Large intestine (tissue), 3 donors: ENCODE data around the gene CGA. TPM values are rescaled to one million over a fixed set of nuclear protein-coding genes. Genes with fewer than 3 reads are reported as not detected.

ENCODE experiments used
- DNase-seq, 2 donors: peaks; one replicate each; pipeline versions ENCODE4 v3.0.0 to v3.0.0-alpha.2; 2013
- H3K27ac ChIP-seq: one replicate; pipeline ENCODE4 v1.5.1; 2013; ENCODE audit warnings: low read length
- H3K27me3 ChIP-seq: 2 replicates; pipeline ENCODE4 v1.6.1; 2013; ENCODE audit warnings: low read length; ENCODE audit not compliant: control insufficient read depth, insufficient read depth
- H3K36me3 ChIP-seq: 2 replicates; pipeline ENCODE4 v1.6.1; 2013; ENCODE audit warnings: low read length; ENCODE audit not compliant: control insufficient read depth, insufficient read depth
- H3K4me1 ChIP-seq: one replicate; pipeline ENCODE4 v1.6.1; 2013; ENCODE audit warnings: low read length; ENCODE audit not compliant: control insufficient read depth, insufficient read depth
- H3K4me3 ChIP-seq: one replicate; pipeline ENCODE4 v1.5.1; 2013; ENCODE audit warnings: low read length
- H3K9me3 ChIP-seq: one replicate; pipeline ENCODE4 v1.6.1; 2013; ENCODE audit warnings: mild to moderate bottlenecking, low read depth, low read length, moderate library complexity; ENCODE audit not compliant: control insufficient read depth
- WGBS: methylation state at CpG from one replicate; pipeline ENCODE4 v1.1.5; 2013; ENCODE audit warnings: low lambda C conversion rate; ENCODE audit not compliant: insufficient coverage; 5-methylcytosine and 5-hydroxymethylcytosine counted together
- polyA plus RNA-seq: library from polyadenylated mRNA; unstranded; fragments of 120-200 nt; gene quantifications from one replicate; pipeline ENCODE4 v1.2.1, GENCODE V29; 2013

CGA gene
- polyA plus RNA-seq, 1 donor: 0.04 TPM

DNA sequence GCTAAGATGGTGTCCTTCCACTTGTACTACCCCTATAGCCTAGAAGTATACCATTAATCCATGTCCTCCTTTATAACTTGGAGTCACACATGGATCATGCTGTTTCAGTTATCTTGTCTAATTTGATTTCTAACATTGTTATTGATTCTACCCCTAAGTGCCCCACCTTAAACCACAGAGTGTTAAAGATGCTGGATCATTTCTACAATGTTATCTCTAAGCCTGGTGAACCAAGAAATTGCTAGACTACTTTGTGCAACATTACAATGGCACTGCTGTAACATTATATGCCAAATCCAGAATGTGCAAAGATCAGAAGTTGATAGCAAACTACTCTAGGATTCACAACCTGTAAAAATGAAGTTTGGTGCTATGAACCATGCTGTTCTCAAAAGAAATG, 1.7 kb downstream of the CGA start:
- H3K4me1 ChIP-seq: no peaks in the 10 kb centered on the region
- no peak overlapping the region for H3K4me3 ChIP-seq
- no peaks in the 10 kb centered on the region for H3K27me3 ChIP-seq
- no peak overlapping the region for H3K27ac ChIP-seq
- DNase-seq: no peak
- H3K9me3 ChIP-seq: no peaks in the 10 kb centered on the region
- no peaks in the 10 kb centered on the region for H3K36me3 ChIP-seq

DNA sequence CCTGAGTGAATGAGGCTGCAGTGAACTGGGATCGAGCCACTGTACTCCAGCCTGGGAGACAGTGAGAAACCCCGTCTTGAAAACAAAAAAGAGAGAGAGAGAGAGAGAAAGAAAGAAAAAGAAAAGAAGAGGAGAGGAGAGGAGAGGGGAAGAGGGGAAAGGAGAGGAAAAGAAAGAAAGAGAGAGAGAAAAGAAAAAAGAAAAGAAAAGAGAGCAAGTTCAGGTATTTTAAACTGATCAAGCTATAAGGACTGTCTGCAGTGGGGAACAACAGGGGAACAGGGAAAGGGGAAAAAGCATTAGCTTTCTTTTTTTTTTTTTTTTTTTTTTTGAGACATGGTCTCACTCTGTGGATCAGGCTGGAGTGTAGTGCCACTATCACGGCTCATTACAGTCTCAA, 2.5 kb downstream of the CGA start:
- DNase-seq: no peak
- no peaks in the 10 kb centered on the region for H3K4me1 ChIP-seq
- 43% methylated on average over 2 of the region's 3 CpGs for WGBS

DNA sequence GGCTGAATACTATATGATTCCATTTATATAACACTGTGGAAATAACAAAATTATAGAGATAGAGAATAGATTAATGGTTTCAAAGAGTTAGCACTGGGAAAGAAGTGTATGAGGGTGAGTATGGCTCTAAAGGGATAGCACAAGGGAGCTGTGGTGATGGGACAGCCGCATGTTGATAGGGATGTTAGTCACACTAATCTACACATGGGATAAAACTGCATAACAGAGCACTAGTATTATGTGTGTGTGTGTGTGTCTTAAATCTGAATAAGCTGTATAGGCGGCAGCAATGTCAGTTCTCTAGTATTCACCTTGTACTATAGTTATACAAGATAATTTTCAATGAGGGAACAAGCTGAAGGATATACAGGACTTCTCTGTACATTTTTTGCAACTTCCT, 5.8 kb downstream of the CGA start:
- H3K27me3 ChIP-seq: no peaks in the 10 kb centered on the region
- H3K36me3 ChIP-seq: no peaks in the 10 kb centered on the region
- no peak for DNase-seq
- H3K27ac ChIP-seq: no peak overlapping the region
- no peaks in the 10 kb centered on the region for H3K4me1 ChIP-seq
- no peak overlapping the region for H3K4me3 ChIP-seq
- WGBS: 83% methylated on average over 1 of the region's 2 CpGs
- peaks cover 7% of the 10 kb centered on the region for H3K9me3 ChIP-seq

More for the DNA sequence above, 2.5 kb downstream of the CGA start:
- Histone ChIP-seq H3K27me3 (no peaks in the 10 kb centered on the region), H3K27ac (no peak overlapping the region), H3K9me3 (no peaks in the 10 kb centered on the region), H3K36me3 (no peaks in the 10 kb centered on the region), H3K4me3 (no peak overlapping the region)

DNA sequence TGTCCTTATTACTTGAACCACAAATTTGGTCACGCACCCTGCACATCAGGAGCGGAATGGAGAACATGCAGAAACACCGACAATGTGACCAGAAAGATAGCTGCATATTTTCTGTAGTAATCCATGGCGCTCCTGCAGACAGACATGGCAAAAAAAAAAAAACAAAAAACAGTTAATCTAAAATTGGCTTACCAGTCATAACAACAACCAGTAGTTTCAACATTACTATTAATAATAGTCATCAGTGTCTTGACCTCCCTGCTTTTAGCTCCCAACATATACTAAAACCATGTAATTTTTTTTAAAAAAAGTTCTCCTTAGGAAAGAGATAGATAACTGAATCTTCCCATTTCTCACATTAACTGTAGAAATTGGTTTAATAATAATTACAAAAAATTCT, 6.8 kb downstream of the CGA start:
- no peak overlapping the region for H3K4me3 ChIP-seq
- WGBS: 100% methylated on average over 2 of the region's 4 CpGs
- no peak for DNase-seq
- no peaks in the 10 kb centered on the region for H3K27me3 ChIP-seq
- no peak overlapping the region for H3K27ac ChIP-seq
- H3K9me3 ChIP-seq: peaks cover 7% of the 10 kb centered on the region
- no peaks in the 10 kb centered on the region for H3K36me3 ChIP-seq
- H3K4me1 ChIP-seq: no peaks in the 10 kb centered on the region

DNA sequence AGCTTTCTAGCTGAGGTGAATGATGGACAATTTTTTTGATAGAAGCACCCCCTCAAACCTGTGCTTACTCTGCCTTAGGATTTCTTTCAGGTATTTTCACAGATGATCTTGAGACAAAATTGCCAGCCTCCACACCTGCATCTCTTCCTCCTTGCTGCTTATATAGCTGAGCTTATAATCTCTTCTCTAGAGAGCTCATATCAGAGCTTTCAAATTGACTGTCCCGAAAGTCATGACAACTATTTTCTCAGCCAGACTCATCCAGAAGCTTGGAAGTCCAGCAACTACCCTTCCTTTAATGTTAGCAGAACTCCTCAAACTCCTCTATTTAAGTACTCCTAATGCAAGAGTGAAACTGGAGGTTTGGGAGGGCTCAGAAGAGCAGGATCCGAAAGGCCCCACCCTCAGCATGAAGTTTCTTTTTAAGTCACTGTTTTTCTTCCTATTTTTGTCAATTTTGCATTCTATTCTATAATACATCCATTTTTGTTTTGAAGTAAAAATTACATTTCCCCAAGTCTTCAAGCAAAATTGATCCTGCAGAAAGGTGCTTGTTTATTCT, 12.7 kb downstream of the CGA start:
- H3K27me3 ChIP-seq: no peaks in the 10 kb centered on the region
- no peak overlapping the region for H3K4me3 ChIP-seq
- H3K27ac ChIP-seq: no peak overlapping the region
- no peak for DNase-seq
- H3K4me1 ChIP-seq: no peaks in the 10 kb centered on the region
- no peaks in the 10 kb centered on the region for H3K36me3 ChIP-seq
- 100% methylated on average over 1 of the region's 2 CpGs for WGBS
- peaks cover 7% of the 10 kb centered on the region for H3K9me3 ChIP-seq

DNA sequence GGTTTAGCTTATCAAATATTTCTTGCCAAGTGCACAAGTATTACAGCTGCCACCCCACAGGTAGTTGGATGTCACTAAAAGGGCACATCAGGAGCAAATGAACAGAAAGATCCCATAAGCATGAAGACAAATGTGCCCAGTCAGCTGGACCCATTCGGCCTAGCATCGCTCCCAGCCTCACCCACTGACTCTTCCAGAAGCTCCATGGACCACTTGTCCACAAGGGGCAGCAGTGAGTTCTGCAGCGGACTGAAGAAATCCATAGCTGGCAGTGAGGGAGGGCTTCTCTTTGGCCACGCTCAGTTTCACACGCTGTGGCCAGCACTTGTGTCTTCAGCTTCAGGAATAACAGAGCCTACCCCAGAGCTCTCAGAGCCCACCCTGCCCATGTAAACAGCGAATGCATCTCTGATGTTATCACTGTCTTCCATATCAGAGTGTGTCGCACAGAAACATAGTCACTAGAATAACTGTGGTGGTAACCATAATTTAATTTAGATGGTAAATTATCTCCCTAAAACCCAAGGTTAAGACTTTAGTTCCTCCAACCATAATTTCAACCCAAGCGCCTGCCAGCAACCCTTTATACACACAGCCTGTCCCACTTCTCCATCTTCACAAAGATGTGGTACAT, 15.8 kb downstream of the CGA start:
- no peaks in the 10 kb centered on the region for H3K27me3 ChIP-seq
- no CpG with 5 or more reads among the region's 8 CpGs for whole genome bisulfite sequencing
- peaks cover 8% of the 10 kb centered on the region for H3K4me1 ChIP-seq
- H3K4me3 ChIP-seq: no peak overlapping the region
- H3K36me3 ChIP-seq: no peaks in the 10 kb centered on the region
- H3K27ac ChIP-seq: no peak overlapping the region
- H3K9me3 ChIP-seq: no peaks in the 10 kb centered on the region
- DNase-seq: peak; percentile 56 to 61

DNA sequence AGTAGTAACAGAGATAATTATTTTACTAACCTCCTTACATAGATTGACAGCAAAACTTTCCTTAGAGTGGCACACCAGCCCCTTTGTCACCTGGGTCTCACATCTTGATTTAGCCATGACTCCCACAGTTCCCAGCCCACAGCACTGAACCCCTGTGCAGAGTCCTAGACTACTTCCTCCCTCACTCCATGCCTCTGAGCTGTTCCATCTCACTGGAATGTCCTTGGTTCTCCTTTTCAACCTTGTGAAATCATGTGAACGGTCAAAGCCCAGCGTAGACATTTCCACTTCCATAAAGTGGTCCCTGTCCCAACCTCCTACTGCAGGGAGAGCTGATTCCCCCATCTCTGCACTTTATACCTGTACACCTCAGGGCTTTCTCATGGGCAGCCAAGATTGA, 19.7 kb downstream of the CGA start:
- Histone ChIP-seq H3K27ac (no peak overlapping the region), H3K36me3 (no peaks in the 10 kb centered on the region), H3K4me3 (no peak overlapping the region), H3K9me3 (no peaks in the 10 kb centered on the region), H3K27me3 (no peaks in the 10 kb centered on the region), H3K4me1 (peaks cover 19% of the 10 kb centered on the region)
- no peak for DNase-seq
- WGBS: 50% methylated on average over 2 of the region's 2 CpGs

DNA sequence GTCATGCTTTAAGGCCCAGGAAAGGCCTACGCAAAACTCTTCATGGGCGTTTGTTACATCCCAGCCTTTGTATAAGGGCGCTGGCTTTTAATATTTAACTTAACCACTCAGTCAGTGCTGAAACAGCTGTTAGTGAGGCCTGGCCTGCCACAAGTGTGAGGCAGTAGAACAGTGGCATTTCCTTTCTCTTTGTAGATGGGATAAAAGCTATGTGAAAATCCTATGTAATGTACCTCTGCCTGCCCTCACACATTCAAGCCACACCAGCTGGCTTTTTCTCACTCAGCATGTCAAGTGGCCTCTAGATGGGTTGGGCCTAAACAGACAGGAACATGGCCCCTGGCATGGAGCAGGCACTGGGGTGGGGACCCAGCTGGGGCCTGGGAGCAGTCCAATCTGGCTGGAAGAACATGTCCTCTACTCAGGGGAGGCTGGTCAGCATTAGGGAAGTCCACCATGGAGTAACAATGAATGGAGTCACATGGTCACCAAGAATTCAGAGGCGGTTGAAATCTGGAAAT, 20.7 kb downstream of the CGA start:
- Histone ChIP-seq H3K4me3 (no peak overlapping the region), H3K4me1 (peaks cover 21% of the 10 kb centered on the region), H3K27me3 (no peaks in the 10 kb centered on the region), H3K9me3 (no peaks in the 10 kb centered on the region), H3K27ac (peak overlapping the region; percentile 54), H3K36me3 (no peaks in the 10 kb centered on the region)
- 50% methylated on average over 1 of the region's 4 CpGs for WGBS
- peak; percentile 25 to 77 for DNase-seq

DNA sequence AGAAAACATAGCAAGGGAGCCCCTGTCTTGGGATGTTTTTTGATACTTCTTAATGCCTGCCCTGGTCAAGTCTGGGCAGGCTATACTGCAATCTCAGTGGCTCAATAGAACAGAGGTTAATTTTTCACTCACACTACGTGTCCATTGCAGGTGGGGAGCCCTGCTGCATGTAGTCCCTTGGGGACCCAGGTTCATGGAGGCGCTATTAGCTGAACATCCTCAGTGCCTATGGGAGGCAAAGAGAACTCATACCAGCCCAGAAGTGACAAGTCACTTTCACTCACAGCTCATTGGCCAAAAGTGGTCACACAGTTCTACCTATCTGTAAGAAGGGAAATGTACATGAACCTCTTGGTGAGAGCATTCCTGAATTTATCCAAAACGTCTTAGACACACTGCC, 23.2 kb downstream of the CGA start:
- Histone ChIP-seq H3K27me3 (no peaks in the 10 kb centered on the region), H3K4me3 (no peak overlapping the region), H3K36me3 (no peaks in the 10 kb centered on the region), H3K9me3 (no peaks in the 10 kb centered on the region), H3K27ac (no peak overlapping the region), H3K4me1 (peaks cover 21% of the 10 kb centered on the region)
- 100% methylated on average over 1 of the region's 3 CpGs for WGBS
- peak in 1 of 2 donors; percentile 3 for DNase-seq

DNA sequence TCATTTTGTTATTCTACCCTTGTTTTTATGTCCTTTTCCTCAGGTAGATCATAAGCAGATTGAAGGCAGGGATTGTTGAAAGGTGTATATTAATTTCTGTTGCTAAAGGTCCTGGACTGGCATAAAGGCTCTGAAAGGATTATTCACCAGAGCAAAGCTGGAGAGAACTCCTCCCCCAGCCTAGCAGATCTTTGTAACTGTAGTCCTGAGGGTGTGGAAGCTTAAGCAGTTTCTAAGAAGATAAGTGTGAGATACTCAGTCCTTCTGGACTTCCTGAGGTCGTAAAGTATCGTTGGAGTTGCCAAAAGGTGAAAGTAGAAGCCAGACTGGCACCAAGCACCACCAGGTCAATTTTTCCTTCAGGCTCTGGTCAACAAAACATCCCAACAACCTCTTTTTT, 24.2 kb downstream of the CGA start:
- no CpG with 5 or more reads among the region's 2 CpGs for WGBS
- no peaks in the 10 kb centered on the region for H3K36me3 ChIP-seq
- no peaks in the 10 kb centered on the region for H3K27me3 ChIP-seq
- H3K9me3 ChIP-seq: no peaks in the 10 kb centered on the region
- no peak overlapping the region for H3K4me3 ChIP-seq
- DNase-seq: peak; percentile 51 to 72
- H3K4me1 ChIP-seq: peaks cover 21% of the 10 kb centered on the region
- no peak overlapping the region for H3K27ac ChIP-seq

DNA sequence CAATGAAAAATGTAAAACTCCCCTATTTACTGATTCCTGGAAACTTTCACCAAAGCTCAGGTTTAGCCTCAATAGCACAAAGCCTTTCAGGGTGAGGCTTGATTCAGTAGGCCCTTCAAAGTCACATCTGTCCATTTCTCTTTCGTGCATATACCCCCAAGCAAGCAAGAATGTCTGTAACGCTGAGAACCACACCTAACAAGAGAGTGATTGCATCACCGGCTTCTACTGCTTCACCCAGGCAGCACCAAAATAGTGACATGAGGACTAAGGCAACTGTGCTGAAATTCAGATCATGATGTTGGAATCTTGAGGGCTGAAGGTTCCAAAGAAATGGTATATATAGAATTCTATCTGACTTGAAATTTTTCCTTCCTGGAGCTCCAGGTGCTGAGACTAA, 26.1 kb downstream of the CGA start:
- Histone ChIP-seq H3K4me1 (peaks cover 10% of the 10 kb centered on the region), H3K36me3 (no peaks in the 10 kb centered on the region), H3K27me3 (no peaks in the 10 kb centered on the region), H3K27ac (no peak overlapping the region), H3K4me3 (no peak overlapping the region), H3K9me3 (no peaks in the 10 kb centered on the region)
- no CpG with 5 or more reads among the region's 3 CpGs for WGBS
- DNase-seq: no peak
